HL-60 (cell line): ENCODE data around the gene NCOR2.

Experiments used
- DNase-seq, 2 experiments: peaks; one replicate each; pipeline ENCODE4 v3.0.0-alpha.2; 2010 to 2020; ENCODE audit warnings: low read depth in 1 of 2, low spot score in 1 of 2
- H3K27ac ChIP-seq: fragments of 250-450 bp; sonication (Bioruptor Pico); replicated peaks from 2 replicates; pipeline ENCODE4 v1.5.1; 2020; ENCODE audit warnings: mild to moderate bottlenecking, moderate library complexity
- H3K27me3 ChIP-seq: fragments of 250-450 bp; sonication (Bioruptor Pico); 2 replicates; pipeline ENCODE4 v1.5.1; 2021; ENCODE audit warnings: mild to moderate bottlenecking, moderate library complexity; ENCODE audit not compliant: insufficient read depth, poor library complexity, severe bottlenecking
- H3K4me3 ChIP-seq: replicated peaks from 2 replicates; pipeline ENCODE4 v1.5.1; 2011; ENCODE audit warnings: mild to moderate bottlenecking, control low read depth, low read length; ENCODE audit not compliant: insufficient read depth
- GABPA ChIP-seq: IDR thresholded peaks from 2 replicates; pipeline ENCODE4 v1.6.1; 2012; ENCODE audit warnings: low read depth
- POLR2AphosphoS5 ChIP-seq: IDR thresholded peaks from 2 replicates; pipeline ENCODE4 v1.6.1; 2012; ENCODE audit warnings: low read depth
- SPI1 ChIP-seq: IDR thresholded peaks from 2 replicates; pipeline ENCODE4 v1.6.1; 2012; ENCODE audit warnings: low read depth, mild to moderate bottlenecking, borderline replicate concordance
- TF ChIP-seq, protein P1 (sequence below): IDR thresholded peaks from 2 replicates; pipeline ENCODE4 v1.6.1; 2012; ENCODE audit warnings: low read depth; ENCODE audit not compliant: insufficient replicate concordance
- TF ChIP-seq, protein P2 (sequence below): IDR thresholded peaks from one replicate; pipeline ENCODE4 v1.5.1; 2011; ENCODE audit warnings: low read length, control low read depth, inconsistent platforms; ENCODE audit not compliant: insufficient read depth

The NCOR2 gene

DNA sequence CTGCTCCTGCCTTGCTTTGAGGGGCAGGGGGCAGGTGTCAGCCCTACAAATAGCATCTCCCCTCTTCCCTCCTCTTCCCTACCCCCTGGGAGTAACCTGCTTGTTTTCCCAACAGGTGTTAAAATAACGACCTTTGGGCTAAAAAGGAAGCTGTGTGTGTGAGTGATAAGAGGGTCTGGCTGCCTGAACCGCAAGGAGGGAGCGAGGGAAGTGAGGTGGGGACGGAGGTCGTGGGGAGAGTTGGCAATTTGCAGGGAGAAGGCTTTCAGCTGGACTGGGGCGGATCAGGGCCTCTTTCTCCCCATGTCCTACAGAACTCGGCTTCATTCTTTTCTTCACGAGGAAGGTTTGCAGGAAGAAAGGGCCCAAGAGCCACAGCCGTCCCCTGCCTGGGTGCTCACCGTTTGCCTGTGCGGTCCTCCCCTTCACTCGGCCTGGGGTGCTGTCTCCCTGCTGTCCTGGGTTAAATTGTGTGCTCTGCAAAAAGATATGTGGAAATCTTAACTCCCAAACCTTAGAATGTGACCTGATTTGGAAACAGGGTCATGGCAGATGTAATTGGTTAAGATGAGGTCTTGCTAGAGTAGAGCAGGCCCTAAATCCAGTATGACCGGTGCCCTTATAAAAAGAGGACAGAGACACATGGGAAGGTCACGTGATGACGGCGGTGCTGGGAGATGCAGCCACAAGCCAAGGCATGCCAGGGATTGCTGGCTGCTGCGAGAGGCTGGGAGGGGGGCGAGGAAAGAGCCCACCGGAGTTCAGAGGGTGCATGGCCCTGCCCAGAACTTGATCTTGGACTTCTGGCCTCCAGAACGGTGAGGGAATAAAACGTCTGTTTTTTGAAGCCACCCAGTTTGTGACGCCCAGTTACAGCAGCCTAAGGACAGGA is 38.7 kb upstream of the NCOR2 start:
- H3K4me3 ChIP-seq, result no peak overlapping the region
- TF ChIP-seq POLR2AphosphoS5, result no peak
- no peak for TF ChIP-seq GABPA
- TF ChIP-seq, protein P1, sequence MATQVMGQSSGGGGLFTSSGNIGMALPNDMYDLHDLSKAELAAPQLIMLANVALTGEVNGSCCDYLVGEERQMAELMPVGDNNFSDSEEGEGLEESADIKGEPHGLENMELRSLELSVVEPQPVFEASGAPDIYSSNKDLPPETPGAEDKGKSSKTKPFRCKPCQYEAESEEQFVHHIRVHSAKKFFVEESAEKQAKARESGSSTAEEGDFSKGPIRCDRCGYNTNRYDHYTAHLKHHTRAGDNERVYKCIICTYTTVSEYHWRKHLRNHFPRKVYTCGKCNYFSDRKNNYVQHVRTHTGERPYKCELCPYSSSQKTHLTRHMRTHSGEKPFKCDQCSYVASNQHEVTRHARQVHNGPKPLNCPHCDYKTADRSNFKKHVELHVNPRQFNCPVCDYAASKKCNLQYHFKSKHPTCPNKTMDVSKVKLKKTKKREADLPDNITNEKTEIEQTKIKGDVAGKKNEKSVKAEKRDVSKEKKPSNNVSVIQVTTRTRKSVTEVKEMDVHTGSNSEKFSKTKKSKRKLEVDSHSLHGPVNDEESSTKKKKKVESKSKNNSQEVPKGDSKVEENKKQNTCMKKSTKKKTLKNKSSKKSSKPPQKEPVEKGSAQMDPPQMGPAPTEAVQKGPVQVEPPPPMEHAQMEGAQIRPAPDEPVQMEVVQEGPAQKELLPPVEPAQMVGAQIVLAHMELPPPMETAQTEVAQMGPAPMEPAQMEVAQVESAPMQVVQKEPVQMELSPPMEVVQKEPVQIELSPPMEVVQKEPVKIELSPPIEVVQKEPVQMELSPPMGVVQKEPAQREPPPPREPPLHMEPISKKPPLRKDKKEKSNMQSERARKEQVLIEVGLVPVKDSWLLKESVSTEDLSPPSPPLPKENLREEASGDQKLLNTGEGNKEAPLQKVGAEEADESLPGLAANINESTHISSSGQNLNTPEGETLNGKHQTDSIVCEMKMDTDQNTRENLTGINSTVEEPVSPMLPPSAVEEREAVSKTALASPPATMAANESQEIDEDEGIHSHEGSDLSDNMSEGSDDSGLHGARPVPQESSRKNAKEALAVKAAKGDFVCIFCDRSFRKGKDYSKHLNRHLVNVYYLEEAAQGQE, result no peak
- TF ChIP-seq, protein P2, sequence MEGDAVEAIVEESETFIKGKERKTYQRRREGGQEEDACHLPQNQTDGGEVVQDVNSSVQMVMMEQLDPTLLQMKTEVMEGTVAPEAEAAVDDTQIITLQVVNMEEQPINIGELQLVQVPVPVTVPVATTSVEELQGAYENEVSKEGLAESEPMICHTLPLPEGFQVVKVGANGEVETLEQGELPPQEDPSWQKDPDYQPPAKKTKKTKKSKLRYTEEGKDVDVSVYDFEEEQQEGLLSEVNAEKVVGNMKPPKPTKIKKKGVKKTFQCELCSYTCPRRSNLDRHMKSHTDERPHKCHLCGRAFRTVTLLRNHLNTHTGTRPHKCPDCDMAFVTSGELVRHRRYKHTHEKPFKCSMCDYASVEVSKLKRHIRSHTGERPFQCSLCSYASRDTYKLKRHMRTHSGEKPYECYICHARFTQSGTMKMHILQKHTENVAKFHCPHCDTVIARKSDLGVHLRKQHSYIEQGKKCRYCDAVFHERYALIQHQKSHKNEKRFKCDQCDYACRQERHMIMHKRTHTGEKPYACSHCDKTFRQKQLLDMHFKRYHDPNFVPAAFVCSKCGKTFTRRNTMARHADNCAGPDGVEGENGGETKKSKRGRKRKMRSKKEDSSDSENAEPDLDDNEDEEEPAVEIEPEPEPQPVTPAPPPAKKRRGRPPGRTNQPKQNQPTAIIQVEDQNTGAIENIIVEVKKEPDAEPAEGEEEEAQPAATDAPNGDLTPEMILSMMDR, result no peak
- TF ChIP-seq SPI1, result no peak
- H3K27me3 ChIP-seq, result peaks cover 5% of the 10 kb centered on the region
- no peak overlapping the region for H3K27ac ChIP-seq
- DNase-seq, result no peak

DNA sequence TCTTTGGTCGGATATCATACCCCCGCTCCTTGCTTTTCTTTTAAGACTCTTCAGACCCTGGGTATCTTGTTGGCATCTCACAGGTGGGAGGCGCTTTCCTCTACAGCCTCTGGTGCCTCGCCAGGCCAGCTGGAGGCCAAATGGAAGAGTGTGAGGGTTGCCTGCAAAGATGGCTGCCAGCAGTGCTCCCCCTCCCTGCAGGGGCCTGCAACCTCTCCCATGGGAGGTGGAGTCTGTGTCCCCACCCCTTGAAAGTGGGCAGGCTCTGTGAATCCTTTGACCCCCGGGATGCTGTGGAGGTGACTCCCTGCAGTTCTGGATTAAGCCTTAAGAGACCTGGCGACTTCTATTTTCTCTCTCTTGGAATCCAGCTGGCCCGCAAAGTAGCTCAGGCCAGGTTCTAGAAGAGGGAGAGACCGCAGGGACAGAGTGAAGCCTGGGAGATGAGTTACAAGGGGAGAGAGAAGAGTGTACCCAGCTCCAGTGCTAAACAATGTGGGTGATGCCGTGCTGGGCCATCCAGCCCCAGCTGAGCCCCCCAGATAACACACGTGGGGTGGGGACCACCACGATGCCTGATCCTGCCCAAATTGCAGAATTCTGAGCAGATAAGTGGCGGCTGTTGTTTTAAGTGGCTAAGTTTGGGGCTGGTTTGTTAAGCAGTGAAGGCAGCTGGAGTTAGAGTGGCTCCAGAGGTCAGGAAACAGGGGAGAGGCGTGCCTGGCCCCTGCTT is 37.9 kb upstream of the NCOR2 start:
- H3K4me3 ChIP-seq, result no peak overlapping the region
- peaks cover 5% of the 10 kb centered on the region for H3K27me3 ChIP-seq
- TF ChIP-seq POLR2AphosphoS5, result no peak
- TF ChIP-seq, protein P1, result no peak
- no peak for TF ChIP-seq GABPA
- TF ChIP-seq, protein P2, result no peak
- no peak for TF ChIP-seq SPI1
- DNase-seq, result no peak
- no peak overlapping the region for H3K27ac ChIP-seq

DNA sequence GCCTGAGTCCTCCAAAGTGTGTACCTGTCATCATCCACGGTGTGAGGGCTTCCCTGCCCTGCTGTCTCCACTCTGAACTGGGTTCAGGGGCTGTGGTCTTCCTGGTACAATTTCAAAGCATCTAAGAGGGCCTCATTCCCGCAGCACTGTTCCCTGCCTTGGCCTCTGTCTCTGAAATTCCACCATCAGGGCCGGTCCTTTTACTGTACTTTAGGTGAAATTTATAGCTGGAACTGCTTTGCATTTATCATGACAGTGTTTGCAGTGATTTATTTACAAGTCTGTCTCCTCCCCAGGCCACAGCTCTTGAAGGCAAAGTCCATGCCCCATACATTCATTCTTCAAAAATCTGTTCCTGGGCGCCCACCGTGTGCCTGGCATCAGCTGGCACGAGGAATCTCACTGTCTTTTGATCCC is 36.9 kb upstream of the NCOR2 start:
- no peaks in the 10 kb centered on the region for H3K27me3 ChIP-seq
- TF ChIP-seq POLR2AphosphoS5 (no peak), GABPA (no peak), SPI1 (no peak)
- H3K27ac ChIP-seq, result no peak overlapping the region
- H3K4me3 ChIP-seq, result no peak overlapping the region
- no peak for DNase-seq

DNA sequence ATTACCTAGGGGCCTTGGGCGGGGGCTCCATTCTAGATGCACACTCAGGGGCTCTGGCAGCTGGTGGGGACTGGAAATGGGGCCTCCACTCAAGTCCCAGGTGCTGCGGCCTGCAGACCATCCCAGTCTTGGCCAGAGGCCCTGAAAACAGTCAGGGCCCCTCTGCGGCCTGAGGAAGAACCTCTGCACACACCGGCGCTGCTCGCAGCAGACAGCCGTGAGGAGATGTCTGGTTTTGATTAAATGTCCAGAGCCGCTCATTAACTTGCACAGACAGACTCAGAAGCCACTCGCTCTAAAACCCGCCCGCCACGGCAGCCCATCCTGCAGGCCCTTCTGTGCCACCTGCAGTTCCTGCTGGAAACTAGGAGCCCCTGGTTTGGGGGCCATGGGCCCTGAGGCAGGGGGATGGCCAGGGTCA is 36.4 kb upstream of the NCOR2 start:
- no peak for DNase-seq

More for the DNA sequence above, 36.4 kb upstream of the NCOR2 start:
- no peak overlapping the region for H3K27ac ChIP-seq
- H3K27me3 ChIP-seq, result no peaks in the 10 kb centered on the region
- no peak overlapping the region for H3K4me3 ChIP-seq
- TF ChIP-seq, protein P1, result no peak
- no peak for TF ChIP-seq GABPA
- TF ChIP-seq, protein P2, result no peak
